Stimulated activated CD8-positive, alpha-beta memory T cell treated with anti-CD3 and anti-CD28 coated beads, Interleukin-15, amount 100 ng/mL, for 24 hours (primary cell): ENCODE data around the gene NEDD4L.

Experiments used
- DNase-seq: peaks from one replicate; pipeline ENCODE4 v3.0.0-alpha.2; 2020; ENCODE audit warnings: low read depth

Gene NEDD4L

DNA sequence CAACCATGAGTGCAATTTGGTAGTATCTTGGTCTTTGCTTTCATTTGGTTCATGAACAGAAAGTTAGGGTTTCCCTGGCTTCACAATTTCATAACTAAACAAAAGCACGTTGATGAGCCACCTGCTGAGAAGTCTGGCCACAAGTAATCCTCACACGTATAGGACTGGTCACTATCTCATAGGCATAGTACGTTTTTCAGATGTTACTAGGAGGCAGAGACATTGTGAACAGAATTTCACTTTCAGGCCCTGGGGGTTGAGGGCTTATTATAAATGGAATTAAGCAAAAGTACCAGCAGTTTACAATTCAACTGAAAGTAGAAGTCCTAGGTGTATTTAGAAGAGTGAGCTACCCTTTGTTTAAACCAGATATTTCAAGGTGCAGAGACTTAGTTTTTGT is 307.8 kb downstream of the NEDD4L start:
- DNase-seq = no peak

DNA sequence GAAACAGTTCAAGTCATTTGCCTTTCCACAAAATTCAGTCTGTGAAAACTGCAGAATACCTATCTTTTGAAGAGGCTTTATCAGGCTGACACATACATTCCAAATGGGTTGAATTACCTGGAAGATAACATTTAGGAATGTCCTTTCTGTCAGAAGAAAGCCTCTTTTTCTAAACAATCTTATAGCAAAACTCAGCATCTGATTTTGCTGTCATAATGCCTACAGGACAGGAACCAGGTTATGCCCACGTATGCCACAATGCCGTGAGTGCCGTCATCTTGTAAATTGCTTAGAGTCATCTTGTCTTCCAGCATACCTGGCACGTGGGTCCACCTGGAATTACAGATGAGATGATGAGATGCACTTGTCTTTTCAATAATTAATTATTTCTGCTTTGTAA is 309.6 kb downstream of the NEDD4L start:
- no peak for DNase-seq

DNA sequence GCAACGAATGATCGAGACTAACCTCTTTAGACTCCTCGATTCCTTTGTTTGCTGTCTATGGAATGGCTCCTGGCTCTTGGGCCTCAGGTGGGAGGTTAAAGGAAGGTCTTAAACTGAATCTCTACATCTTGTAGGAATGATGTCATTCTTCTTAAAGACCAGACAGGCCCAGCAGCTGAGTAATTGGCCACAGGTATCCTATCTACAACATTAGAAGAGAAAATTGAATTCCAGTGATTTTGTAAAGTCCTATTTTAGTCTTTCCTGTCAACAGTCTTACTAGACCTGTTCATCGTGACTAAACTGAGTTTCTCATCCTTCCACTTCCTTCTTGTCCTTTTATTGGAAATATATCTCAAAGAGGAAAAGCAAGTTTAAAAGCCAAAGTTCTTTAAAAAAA is 310.0 kb downstream of the NEDD4L start:
- DNase-seq = no peak

DNA sequence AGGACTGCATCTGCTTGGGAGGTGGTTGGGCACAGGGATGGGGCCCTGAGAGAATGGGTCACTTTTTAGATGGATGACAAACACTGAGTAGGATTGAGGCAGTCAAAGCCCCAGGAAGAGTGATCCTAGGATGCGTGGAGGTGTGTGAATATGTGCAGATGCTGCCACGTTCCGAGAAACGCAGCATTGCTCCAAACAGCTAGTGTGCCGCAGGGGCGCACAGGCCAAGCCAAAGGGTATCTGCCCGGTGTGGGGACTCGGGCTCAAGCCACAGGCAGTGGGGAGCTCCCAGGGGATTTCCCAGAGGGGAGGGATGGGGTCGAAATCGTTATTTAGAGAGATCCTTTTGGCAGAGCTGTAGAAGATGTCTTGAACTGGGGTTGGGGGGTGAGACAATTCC is 310.8 kb downstream of the NEDD4L start:
- DNase-seq = no peak

DNA sequence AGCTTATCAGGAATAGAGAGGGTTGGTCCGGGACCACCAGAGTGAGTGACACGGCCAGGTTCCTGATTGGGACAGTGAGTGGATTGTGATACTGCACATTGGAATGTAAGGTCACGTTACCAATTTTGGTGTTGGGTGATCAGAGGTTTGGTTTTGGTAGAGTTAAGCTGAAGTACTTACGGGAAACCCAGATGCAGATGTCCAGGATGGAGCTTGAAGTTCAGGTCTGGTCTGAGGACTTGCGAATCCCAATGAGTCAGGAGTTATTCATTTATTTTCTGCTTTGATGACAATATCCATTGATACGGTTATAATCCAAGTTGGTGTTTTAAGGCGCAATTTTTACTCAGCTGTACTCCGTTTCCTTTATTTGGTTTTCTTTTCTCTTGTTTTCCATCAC is 311.2 kb downstream of the NEDD4L start:
- DNase-seq = no peak

DNA sequence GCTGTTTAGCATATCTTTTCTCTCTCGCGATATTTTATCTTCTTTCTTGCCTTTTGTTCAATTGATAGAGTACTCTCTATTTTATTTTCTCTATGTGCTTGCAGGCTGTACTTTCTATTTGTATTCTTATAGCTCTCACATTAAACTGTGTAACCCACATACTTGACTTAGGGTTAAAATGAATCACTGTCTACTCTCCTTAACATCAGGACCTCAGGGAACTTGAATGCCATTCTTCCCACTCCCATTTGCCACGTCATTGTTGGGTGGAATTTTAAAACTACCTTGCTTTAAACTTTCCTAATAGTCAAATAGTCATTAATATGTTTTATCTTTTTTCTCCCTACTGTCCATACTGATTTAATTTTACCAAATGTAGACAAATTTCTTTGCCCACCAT is 315.2 kb downstream of the NEDD4L start:
- DNase-seq = no peak

DNA sequence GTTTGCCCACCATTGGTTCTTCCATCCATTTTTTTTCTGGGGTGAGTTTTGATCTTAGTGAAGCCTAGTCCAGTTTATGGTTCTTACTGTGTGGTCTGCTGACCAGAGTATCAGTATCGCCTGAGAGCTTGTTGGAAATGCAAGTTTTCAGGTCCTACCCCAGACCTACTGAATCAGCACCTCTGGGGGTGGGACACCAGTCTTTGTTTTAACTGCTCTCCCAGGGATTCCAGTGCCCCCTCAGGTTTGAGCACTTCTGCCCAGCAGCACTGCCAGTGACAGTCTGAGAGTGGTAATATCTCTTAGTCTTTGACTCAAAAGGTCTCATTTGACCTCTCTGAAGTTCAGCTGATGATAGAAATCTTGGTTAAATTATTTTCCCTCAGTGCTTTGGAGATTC is 315.6 kb downstream of the NEDD4L start:
- DNase-seq = no peak

DNA sequence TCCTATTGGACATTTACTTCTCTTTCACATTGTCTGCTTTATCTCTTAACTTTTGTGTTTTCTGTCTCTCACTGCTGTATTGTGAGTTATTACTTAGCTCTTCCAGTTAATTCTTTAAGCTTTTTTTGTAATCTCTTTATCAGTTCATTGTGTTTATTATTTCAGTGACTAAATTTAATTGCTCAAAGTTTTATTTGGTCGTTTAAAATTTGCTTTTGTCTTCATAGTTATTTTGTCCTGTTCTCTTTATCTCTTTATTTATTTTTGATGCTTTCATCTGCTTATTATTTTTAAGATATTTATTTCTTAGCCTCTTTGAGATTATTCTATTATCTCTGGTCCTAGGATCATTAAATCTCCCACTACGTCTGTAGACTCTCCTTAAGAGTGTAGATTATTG is 316.3 kb downstream of the NEDD4L start:
- DNase-seq = no peak

DNA sequence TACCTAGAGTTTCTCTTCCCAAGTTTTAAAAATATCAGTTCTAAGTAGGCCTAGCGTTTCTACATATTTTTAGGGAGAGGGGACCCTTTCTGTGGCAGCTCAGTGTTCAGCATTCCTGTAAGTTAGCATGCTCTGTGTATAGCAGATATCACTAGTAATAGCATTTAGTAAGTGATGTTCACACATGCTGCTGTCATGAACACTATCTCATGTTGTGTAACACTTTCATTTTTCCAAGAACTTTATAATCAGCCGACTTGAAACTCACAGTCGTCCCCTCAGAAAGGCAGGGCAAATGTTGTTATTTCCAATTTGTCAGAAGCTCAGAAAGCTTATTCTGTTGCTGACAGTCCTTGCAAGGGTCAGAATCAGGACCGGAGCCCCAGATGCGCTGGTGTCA is 317.2 kb downstream of the NEDD4L start:
- DNase-seq = no peak

DNA sequence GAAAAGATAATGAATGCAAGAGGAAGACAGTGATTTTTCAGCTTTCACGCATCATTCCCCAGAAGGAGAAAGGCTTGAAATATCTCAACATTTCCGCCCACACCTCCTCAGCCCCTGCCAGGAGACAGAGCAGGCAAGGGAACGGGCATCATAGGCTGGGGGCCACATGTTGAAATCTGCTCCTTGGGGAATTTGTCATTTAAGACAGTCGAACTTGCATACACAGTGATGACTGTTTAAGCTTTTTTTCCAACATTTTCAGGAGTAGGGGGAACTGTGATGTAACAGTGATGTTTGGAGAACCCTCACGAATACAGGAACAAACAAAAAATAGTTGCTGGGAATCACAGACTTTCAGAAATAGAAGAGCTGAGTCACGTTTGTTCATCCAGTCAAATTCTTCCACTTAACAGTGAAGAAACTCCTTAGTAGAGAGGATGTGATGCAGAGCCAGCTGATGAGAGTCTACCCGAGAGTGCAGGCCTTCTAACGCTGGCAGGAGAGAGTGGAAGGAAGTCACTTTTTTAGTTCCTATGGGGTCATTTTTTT is 318.1 kb downstream of the NEDD4L start:
- DNase-seq = no peak

DNA sequence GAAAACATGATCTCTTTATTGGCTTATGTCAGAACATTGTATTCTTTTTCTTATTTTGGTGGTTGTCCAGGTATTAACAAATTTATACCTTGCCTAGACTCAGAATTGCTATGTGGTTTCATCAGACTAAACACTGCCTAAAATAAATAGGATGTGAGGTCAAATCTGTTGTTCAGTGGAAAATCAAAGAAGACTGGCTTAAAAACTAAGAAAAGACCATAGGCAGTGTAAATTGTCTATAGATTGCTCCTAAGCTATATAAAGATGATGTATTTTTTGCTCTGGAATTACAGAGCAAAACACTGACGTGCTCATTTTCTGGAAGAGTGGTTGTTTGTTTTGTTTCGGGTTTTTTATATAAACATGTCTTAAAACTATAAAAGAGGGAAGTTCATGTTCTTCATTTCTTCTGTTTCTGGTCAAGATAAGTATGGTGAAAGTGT is 318.8 kb downstream of the NEDD4L start:
- DNase-seq = no peak

DNA sequence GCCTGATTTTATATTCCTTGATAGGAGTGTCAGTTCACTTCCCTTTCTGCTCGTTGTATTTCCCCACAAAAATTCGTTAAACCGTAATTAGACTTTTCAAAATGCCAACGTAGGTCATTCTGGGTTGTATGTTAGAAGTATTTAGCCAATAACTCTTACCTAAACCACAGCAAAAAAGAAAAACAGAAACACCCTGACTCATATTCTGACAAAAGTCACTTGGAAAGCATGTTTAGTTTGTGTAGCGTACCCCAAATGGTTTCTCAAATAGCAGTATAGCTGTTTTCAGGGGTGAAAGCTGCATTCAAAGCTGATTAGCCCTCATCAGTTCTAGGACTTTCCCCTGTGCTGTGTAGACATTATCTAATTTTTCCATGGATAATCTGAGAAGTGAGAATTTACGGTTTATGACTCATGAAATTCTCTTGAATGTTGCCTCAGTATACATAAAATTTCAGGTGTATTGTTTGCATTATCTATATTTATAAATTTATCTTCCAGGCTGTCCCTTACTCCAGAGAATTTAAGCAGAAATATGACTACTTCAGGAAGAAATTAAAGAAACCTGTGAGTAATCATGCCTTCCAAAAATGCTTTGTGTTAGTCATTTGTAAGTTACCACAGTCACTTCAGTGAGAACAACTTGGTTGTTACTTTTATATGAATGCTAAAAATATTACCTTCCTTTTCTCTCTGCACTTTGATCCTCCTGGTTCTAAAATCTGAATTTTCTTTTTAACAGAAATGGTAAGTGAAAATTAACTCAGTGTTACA is 319.9 kb downstream of the NEDD4L start:
- no peak for DNase-seq

DNA sequence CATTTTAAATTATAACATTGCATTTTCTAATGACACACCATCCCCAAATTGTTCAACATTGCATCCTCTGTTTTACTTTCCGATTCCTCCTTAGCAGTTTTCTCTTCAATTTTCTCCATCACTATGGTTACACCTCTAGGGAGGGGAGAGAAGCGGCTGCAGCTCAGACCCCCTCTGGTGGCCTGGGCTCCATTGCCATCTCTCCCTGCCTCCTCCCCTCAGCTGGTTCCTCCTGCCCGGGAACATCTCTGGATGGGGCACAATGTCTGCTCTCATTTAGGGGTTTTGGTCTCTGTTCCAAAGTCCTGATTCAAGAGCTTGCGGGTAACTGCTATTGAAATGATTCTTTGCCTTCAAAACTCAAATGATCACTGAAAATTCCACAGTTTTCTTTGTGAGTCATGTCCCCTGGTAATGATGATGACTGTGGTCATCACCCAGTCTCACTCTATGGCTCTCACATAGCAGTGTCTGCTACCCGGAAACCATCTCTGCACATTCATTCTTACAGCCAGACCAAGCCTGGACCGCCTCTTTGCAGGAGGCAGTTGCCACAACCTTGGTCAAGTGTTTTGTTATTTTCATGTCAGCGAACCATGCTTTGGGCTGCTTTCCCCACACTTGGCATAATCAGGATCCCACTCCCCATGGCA is 321.0 kb downstream of the NEDD4L start:
- no peak for DNase-seq

DNA sequence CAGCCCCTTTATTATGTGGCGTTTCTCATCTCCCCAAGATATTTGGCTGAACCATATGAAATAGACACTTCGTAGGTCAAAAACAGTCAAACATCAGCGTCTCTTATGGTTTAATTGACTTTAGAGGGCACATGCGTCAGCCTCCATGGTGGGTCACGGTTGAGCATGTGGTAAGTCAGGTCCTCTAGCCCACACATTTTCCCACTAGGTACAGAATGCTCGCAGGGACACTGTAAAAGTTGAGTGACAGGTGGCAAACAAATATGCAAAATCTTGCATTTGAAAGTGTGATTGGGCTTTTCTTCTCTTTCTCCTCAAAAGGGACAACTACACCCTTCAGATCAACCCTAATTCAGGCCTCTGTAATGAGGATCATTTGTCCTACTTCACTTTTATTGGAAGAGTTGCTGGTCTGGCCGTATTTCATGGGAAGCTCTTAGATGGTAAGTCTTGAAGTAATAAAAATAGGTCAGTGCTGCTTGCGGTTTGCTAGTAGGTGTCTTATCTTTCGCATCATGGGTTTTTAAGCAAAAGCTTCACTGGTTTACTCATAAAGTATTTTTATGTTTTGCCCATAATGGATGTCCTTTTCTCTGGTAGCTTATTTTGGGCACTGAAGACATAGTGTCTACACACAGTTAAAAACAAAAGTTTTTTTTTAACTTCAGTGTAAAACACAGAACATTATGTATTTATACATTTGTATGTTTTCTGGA is 323.6 kb downstream of the NEDD4L start:
- DNase-seq = no peak

DNA sequence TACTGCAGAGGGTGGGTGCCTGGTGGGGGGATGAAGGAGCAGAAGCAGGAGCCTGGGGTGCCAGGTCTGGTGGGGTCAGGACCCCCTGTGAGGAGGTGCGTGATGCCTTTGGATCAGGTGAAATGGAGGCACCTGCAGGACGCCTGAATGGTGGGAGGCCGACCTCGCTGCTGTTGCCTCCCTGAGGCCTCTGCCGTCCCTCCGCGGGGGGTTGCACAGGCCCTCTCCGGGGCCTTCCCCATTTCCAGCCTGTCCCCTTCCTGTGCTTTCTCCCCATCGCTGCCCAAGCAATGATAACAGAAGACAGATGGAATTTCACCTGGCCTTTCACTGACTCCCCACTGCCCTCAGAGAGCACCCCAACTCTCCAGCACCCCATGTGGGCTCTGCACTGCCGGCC is 325.6 kb downstream of the NEDD4L start:
- DNase-seq = no peak

DNA sequence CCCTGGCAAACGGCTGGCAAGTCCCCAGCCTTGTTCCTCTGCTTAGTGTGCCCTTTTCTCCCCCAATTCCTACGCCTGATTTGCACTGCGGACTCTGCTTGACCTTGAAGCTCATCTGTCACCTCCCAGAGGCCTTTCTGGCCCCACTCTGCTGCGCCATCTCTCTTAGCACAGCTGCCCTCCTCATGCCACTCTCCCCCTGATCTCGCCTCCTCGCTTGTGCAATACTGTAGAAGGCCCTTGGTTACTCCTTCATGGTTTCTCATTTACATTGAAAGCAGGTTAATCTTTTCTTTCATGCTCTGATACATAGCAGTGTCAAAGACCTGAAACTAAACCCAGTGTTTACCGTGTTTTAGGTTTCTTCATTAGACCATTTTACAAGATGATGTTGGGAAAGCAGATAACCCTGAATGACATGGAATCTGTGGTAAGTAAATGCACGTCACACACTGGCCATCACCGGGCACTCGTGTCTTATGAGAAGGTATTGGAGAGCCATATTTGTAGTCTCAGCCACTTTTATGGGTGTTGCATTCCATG is 326.1 kb downstream of the NEDD4L start:
- DNase-seq = no peak

DNA sequence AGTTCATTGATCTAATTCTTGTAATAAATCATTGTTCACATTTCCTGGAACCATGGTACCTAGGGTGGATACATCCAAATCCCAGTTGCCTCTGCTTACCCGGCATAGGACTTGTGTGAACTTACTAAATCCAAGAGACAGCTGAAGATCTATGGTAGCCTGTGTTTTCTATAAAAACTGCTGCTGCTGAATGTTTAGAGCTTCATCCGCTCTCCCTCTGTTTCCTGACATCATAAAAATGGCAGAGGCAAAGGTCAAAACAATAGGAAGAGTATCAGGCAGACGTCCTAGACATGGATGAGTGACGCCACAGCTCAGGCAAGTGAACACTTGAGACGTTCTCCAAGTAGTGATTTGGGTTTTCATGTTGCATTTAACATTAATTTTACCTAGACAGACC is 326.6 kb downstream of the NEDD4L start:
- no peak for DNase-seq

DNA sequence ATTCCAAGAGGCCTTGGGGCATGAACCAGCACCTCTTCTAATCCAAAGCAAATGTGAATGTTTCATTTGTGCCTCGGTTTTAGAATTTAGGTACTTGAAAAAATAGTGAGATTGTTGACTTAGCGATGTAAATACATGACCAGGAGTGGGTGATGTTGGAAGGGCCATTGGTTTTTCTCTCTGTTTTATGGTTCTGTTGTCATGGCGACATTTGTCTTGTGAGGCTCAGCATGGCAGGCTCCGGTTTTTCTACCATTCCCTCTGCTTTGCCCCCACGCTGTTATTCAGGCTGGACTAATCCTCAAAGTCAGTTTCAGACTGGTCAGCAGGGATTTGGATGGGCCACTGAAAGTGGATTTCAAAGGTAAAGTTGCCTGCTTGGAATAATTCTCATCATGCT is 329.5 kb downstream of the NEDD4L start:
- DNase-seq = no peak

DNA sequence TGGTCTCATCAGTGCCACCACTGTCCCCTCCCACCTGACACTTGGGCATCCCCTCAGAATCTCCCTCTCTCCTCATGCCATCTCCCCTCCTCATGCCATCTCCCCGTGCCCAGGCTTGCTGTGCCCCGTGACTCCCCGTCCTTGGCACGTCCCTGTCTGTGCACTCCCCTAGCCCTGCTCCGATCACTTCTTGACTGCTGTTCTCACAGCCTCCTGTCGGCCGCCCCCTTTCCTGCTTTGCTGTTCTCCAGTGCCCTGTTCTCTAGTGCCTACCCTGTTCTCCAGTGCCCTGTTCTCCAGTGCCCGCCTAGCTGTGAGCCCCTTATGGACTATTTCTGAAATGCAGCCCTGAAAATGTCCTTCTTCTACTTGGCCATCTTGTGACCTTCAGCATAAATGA is 331.0 kb downstream of the NEDD4L start:
- no peak for DNase-seq

DNA sequence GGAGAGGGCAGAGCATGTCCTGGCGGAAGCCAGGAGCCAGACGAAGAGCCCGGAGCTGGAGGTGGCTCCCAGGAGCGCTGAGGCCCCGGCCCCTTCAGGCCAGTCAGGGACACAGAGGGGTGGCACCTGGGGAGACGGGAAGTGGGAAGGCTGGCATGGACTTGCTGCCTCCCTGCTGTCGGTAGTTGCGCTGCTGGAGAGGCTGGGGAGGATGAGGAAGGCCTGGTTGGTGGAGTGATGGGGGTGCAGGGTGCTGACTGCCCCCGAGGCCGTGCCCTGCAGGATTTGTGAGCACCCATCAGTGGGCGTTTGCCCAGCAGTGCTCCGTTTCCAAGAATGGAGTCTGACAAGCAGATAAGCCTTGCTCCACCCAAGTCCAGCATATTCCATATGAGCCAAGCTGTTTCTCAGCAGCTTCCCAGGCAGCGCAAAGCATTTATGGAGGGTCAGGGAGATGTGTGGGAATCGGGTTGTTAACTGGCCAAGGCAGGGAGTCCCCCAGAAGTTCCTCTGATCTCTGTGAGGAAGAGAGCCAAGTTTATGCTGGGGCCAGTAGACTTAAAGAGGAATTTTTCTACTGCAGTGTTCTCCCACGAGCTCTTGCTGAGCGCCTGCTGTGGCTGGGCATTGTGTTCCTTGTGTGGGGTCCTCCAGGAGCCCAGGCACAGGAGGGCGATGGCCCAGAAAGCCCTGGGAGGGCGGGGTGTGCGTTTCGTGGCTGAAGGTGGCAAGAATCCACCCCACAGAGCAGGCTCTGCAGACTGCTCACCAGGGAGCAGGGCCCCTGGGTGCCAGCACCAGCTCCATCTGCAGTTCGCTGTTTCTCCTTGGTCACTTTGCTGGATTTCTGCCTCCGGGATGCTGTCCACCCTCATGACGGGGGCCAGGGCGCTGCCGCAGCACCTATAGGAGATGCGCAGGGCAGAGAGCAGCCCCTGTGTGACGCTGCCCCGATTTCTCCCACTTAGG is 334.7 kb downstream of the NEDD4L start:
- DNase-seq = no peak

DNA sequence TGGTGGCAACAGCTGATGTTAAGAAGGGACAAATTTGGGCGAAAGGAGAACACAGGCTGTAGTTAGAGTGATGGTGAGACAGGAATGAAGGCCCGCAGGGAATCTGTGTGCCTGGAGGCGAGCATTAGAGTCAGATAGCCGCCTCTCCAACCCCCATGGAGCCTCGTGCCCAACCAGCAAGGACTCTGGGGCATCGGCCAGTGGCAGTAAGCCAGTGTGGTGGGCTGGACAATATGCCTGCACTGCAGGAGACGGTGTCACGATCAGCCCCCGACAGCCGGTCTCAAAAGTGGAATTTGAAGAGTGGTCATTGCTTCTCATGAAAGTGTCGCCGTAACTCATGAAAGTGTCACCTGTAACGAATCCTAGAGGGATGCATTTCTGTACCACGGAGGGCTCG is 335.4 kb downstream of the NEDD4L start:
- no peak for DNase-seq
